Measurements from ENCODE around the gene THSD7A.
"Not testable (repeated sequence)": the region's sequence is repeated elsewhere in the genome, so short reads cannot be mapped to it uniquely, and the experiment has no call there.

Gene THSD7A

DNA sequence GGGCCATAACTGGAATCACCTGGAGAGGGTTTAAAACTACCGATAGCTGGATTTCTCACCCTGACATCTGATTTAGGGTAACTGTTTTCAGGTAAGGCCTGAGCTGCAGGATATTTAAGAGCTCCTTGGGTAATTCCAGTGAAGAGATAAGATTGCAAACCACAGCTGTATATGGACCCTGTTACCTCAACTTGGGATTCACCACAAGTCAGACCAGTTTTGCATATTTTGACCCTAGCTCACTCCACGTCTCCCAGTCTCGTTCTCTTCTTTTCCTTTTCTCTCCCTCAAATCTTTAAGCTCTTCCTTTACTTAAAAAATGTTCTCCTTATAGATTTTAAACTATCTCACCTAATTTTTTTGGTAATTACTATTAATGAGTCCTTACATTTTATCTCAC is 264.4 kb downstream of the THSD7A start:
- DNase-seq: no peak

DNA sequence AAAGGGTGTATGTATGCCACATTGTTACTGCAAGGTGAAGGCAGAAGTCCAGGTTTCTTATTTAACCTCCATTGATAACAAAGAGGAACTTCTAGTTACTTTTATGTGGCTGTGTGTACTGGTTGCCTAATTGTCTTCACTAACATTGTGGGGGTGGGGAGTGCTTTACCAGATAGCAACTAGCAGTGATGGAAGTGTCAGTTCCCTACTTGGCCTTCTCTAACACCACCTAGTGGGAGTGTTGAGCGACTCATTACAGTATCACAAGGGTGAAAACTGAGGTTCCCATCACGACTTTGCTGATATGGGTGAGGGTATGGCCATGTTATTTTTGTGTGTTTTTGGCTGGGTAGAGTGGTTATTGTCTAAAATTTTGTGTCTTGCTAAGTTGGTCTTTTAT is 274.4 kb downstream of the THSD7A start:
- DNase-seq: no peak

DNA sequence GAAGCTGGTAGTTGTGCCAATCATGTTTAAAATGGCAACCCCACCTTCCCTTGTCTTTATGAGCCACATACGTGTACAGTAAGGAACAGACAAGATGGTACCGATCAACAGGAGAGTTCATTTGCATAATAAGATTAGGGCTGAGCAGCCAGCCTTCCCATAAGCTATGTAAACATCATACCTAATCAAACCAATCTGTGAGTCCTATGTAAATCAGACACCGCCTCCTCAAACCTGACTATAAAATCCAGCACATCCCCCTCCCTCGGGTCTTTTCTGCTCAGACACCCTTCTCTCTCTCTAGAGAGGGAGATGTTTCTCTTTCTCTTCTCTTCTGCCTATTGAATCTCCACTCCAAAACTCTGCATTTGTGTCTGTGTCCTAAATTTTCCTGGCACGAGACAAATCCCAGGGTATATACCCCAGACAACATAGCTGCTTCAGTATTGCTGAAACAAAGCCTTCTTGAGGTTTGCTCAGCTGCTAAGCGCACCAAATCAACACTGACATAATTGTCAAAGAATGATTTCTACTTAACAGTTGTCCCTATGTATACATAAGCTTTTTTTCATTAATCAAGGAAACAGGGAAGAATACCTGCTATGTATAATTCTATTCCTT is 279.2 kb downstream of the THSD7A start:
- DNase-seq: no peak

DNA sequence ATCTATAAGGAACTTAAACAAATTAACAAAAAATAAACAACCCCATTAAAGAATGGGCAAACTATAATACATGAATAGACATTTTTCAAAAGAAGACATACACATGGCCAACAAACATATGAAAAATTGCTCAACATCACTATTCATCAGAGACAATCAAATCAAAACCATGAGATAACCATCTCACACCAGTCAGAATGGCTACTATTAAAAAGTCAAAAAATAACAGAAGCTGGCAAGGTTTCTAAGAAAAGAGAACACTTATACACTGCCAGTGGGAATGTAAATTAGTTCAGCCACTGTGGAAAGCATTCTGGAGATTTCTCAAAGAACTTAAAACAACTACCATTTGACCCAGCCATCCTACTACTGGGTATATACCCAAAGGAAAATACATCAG is 280.5 kb downstream of the THSD7A start:
- no peak for DNase-seq

DNA sequence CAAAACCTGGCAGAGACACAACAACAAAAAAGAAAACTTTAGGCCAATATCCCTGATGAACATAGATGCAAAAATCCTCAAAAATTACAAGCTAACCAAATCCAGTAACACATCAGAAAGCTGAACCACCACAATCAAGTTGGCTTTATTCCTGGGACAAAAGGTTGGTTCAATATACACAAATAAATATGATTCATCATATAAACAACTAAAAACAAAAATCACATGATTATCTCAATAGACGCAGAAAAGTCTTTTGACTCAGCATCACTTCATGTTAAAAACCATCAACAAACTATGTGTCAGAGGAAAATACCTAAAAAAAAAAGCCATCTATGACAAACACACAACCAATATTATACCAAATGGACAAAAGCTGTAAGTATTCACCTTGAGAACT is 283.5 kb downstream of the THSD7A start:
- no peak for DNase-seq

DNA sequence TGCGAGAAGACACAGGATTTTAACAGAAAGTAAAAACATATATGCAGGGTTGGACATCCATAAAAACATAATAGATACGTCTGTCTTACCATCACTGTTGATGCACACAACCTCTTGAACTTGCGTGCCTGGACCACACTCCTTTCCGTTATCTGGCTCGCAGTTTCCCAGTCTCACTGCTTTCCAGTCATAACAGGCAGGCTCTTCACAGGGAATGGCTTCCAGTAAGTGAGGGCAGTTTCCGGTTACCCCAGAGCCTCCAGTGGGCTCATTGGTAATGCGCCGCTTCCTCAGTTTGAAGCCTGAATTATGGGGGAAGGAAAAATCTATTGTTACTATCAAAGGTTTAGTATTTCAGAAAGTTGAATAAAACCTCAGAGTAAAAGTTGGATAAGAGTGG is 290.7 kb downstream of the THSD7A start:
- DNase-seq: no peak

DNA sequence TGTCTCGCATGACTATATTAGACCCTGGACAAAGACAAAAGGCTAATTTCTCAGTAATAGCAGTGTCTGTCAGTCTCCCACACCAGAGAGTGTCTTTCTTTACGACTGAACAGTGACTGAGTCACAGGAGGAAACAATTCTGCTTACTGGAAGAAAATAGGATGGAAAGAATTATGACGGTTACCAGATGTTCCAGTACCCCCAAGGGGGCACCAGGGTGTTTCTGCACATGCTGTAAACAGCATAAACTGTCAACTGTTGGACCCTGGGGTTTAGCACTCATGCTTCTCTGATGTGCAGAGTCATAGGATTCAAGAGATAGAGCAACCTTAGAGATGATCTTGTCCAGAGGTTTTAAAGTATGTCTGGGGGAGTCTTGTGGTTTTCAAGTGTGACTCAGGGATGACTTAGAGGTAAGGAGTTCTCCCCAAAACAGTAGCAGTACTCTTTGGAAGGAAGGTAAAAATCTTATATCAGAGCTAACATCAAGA is 291.7 kb downstream of the THSD7A start:
- DNase-seq: no peak

DNA sequence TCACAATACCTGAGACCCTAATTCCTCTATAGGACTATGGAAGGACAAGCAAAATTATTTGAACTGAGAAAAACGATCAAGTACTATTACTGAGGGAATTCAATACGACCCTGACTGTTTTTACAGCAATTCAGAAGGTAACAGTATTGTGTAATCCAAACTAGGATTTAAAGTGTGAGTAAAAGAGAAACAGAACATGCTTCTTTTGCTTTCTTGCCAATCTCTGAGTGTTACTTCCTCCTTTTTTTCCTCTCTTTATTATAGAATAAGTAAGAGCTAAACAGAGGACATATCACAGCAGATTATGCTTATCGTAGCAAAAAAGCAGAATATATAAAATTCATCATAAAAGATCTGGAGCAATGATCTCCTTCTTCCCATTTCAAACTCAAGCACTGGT is 292.1 kb downstream of the THSD7A start:
- no peak for DNase-seq

DNA sequence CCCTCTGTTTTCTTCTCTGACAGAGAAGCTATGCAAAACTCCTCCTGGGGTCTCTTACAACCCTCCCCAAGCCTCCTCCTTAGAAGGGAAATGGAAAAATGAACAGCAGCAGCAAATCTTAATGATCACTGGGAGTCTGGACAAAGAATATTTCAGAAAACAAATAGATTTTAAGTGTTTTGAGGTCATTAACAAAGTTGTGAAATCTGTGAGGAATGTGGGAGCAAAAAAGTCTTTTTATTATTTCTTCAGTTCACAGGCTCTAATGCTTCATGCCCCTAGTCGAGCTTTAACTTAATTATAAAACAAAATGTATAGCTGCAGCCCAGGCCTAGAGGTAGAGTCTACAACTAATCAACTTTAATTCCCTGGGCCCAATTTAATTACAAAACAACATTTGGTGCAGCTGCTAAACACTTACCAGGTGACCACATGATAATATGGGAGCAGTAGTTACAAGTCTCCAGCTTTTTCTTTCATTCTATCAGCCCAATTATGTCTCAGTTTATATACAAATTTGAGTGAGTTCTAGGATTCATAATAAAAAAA is 293.2 kb downstream of the THSD7A start:
- DNase-seq: no peak

DNA sequence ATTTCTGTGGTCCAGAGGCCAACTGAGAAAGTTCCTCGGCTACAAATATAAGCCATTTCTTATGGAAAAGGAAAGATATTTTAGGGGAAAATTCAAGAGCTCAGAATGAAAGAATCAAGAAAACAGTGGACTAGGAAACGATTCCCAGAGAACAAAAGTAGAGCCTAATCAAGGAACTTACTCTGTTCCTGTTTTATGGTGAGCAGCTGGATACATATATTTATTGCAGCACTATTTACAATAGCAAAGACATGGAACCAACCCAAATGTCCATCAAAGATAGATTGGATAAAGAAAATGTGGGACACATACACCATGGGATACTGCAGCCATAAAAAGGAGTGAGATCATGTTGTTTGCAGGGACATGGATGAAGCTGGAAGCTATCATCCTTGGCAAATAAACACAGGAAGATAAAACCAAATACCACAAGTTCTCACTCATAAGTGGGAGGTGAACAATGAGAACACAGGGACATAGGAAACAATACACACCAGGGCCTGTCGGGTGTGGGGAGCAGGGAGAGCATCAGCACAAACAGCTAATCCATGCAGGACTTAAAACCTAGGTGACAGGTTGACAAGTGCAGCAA is 298.7 kb downstream of the THSD7A start:
- no peak for DNase-seq

DNA sequence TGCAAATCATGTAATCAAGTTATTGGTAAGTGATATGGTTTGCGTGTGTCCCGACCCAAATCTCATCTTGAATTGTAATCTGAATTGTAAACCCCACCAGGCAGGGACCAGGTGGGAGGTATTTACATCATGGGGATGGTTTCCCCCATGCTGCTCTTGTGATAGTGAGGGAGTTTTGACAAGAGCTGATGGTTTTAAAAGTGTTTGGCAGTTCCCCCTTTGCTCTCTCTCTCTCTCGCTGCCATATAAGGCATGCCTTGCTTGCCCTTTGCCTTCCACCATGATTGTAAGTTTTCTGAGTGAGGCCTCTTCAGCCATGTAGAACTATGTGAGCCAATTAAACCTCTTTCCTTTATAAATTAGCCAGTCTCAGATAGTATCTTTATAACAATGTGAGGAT is 302.6 kb downstream of the THSD7A start:
- DNase-seq: no peak

DNA sequence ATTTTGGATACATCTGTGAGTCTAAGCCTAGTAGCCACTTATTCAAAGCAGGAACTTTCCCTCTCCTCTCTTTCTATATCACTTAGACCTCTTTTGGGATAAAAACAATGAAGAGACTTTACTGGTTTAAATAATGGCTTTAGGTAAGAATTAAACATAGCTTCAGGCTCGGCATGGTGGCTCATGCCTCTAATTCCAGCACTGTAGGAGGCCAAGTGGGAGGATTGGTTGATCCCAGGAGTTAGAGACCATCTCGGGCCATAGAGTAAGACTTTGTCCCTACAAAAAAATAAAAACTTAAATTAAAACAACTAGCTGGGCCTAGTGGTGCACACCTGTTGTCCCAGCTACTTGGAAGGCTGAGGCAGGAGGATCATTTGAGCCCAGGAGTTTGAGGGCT is 304.3 kb downstream of the THSD7A start:
- no peak for DNase-seq

DNA sequence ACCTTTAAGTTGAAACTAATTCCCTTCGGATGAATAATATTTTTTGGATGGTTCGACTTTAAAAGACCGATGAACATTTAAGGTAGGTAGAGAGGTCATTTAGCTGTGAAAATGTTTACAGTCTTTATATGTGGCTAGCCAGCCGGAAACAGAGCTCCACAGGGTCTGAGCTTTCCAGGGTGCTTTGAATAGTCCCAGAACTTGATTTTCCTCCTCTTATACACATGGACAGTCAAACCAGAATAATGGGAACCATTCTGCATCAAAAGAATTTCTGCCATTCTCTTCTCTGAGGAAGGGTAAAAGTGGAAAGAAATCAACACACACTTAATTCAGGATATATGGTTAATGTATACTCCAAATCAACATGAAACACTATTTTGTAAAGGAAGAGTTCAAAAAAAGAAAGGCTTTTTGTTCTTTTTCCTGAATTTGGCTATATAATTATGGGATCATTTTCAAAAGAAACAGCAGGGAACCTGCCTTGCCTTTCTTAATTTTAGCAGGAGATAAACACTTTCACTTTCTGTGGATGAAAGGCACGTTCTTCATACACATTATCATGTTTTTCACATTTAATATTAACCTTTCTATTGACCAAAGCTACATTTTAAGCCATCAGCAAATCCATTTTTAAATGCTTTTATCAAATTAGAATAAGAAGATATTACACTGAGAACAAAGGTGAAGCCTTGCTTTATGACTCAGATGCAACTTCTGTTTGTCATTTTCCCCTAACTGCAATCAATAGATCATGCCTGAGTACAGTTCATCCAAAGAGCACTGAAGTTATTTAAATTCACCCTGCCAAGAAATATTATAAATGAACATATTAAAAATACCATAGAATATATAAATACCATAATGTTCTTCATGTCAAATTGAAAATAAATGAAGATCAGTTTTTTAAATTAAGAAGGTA is 307.3 kb downstream of the THSD7A start:
- DNase-seq: no peak

DNA sequence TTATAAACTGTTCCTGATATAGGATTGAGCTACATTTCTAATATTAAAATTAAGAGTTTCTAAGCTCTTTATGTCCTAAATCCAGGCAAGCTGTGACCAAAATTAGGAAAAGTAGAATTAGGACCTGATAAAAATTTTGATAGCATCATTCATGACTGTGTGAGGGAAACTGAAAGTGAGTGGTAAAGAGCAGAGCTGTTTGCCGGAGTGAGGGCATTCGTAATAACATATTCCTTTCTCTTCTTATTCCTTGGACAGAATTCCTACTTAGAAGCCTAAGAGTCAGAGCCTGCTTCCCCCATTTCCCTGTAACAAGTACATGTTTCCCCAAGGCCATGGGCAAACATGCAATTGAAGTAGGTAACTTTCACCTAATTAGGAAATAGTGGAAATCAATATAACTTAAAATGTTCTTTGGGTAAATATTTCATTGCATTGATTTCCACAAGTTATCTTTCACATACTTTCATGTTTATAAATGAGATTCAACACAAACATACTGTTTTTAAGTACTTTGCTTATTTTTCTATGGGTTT is 310.0 kb downstream of the THSD7A start:
- DNase-seq: not testable (repeated sequence)

DNA sequence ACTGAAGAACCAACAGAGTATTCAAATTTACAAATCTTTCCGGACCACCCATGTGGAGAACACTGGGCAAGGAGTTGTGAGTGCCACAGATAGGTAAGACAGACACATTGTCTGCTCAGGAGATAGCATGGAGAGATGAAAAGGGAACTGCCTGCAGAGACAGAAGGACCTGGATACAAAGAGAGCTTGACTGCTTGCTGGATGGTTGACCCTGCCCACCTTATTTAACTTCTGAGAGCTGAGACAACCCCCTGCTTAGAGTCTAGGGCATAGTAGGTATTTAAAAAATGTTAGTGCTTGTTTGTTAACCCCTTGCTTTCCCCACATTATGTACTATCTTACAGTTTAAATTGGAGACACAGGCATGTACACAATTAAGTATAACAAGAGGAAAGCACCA is 314.1 kb downstream of the THSD7A start:
- no peak for DNase-seq

DNA sequence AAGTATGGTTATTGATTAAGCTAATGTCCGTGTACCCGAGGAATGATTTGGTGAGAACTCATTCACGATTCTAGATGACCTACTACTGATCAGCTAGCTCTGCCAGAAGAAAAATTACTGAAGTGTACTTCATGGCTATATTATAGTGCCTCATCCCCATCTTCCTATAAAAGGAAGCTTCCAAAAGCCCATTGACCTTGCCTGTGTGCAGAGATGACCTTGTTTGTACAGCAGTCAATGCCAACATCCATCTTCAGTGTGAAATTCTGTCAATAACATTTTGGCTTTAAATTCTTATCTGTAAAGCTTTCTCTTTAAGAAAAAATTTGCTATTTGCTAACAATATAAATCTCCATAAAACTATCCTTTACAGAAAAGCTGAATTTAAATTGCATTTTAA is 315.7 kb downstream of the THSD7A start:
- no peak for DNase-seq

DNA sequence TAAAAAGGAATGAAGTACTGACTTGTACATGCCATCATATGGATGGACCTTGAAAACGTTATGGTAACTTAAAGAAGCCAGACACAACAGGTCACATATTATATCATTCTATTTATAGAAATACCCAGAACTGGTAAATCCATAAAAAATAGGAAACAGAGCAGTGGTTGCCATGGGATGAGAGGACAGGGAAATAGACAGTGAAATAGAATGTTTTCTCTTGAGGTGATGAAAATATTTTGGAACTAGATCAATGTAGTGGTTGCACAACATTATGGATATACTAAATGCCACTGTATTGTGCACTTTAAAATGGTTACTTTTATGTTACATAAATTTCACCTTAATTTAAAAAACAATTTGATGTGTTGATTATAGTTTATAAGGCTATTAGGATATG is 318.5 kb downstream of the THSD7A start:
- no peak for DNase-seq

DNA sequence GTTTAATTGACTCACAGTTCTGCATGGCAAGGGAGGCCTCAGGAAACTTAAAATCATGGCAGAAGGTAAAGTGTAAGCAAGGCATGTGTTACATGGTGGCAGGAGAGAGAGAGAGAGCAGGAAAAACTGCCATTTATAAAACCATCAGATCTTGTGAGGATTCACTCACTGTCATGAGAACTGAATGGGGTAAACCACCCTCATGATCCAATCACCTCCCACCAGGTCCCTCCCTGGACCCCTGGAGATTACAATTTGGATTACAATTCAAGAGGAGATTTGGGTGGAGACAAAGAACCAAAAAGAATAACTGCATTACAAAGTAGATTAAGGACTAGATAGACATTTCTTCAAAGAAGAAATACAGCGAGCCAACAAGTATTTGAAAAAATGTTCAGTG is 324.1 kb downstream of the THSD7A start:
- no peak for DNase-seq

DNA sequence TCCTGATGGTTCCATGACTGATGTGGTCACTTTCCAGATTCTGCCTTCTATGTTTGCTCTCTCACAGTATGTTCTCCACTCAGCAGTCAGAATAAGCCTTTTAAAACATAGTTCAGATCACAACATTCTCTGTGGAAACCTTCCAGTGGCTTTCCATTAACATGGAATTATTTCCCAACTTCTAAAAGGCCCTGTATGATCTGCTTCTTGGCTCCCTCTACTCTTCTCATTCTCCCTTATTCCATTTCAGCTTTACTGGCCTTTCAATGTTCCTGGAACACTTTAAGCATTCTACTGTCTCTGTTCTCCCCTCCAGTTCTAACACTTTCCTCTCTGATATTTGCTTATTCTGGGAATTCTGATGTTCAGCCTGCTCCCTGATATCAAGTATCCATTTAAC is 325.6 kb downstream of the THSD7A start:
- DNase-seq: no peak

DNA sequence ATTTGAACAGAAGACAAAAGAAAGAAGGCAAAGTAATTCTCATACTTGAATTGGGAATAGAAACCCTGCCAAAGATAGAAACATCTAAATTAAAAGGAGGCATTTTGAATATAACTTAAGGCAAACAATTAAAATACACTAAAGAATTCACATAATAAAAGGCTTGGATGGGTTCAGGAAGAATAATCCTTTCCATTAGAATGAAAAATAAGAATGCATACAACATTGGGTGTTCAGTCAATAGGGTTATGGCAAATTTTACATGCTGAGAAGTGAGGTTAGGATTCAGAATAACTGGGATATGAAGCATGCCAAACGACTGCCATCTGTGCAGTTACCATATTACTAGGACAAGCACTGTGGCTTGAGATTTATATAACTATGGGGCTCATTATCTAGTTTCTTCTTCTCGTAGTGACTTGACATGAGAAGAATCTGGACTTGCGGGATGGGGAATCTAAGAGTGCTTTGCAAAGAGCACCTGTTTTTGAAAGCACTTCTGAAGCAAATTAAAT is 326.5 kb downstream of the THSD7A start:
- no peak for DNase-seq

DNA sequence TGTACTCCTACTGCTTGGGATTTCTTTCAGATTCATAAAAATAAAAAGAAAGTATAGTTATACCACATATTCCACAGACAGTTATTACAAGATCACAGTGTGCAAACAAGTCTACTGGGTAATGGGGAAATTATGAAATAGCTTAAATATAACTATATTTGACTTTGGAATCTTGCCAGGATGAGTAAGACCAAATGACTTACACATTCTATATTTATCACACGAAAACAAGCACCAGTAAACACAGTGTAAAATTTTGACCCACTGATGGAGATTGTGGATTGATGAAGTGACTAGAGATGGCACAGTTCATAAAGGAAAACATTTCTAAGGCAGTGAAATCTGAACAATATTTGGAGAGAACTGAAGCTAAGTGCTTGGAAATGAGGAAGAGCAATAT is 339.7 kb downstream of the THSD7A start:
- DNase-seq: no peak

DNA sequence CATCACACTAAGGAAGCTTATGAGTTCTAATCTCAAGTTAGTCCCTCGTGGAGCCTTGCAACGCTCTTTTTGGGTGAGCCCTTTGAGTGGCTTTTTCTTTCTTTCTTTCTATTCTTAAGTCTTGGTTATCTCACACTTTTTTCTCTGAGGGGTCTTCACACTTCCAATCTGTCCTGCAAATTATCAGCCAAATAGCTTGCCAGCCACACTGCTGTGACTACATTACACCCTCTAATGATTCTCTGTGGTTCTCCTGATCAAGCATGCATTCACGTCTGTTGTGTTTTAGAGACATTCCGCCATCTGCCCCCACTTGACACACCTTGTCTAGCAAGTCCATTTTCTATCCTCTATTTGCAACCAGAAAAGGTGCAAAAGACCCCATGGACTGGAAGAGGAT is 340.2 kb downstream of the THSD7A start:
- no peak for DNase-seq

DNA sequence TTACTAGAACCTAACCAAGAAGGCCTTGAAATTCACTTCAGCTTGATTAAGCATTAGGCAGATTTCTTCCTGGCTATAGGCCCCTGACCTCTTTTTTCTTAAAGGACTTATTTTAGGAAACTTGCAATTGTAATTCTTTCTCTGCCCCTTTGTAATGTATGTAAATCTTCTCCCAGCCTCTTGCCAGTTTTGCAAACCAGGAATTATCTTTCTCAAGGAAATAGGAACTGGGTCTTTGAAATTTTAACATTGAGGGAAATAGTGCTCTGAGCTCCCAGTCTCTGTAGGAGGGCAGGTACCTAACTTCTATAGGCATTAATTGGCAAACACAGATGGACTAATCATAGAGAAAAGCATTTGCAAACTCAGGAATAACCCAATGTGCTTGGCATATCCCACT is 342.7 kb downstream of the THSD7A start:
- DNase-seq: no peak
